Tibial artery (tissue), 4 donors: ENCODE results near the gene RNGTT.
A peak's percentile ranks its signal among the peaks of the same experiment; 100 is the strongest.

Experiments
- DNase-seq, 2 donors: peaks; one replicate each; pipeline ENCODE4 v3.0.0-alpha.2; 2019
- H3K27ac ChIP-seq, 2 donors: fragments of 200-600 bp; sonication (generic) in 1 of 2; 1 replicate in 1 of 2; 2 replicates in 1 of 2; pipeline ENCODE4 v1.5.1; 2018 to 2019; ENCODE audit warnings: mild to moderate bottlenecking in 1 of 2
- H3K27me3 ChIP-seq, 2 donors: fragments of 200-600 bp; sonication (generic) in 1 of 2; one replicate each; pipeline versions ENCODE4 v1.5.1 to v1.6.0; 2016 to 2019
- H3K36me3 ChIP-seq, 3 donors: fragments of 200-600 bp; sonication (generic) in 2 of 3; one replicate each; pipeline ENCODE4 v1.5.1; 2016 to 2019; ENCODE audit warnings: mild to moderate bottlenecking in 2 of 3
- H3K4me1 ChIP-seq, 4 donors: fragments of 200-600 bp; sonication (generic) in 2 of 4; 1 replicate in 3 of 4; 2 replicates in 1 of 4; pipeline ENCODE4 v1.5.1; 2016 to 2019
- H3K4me3 ChIP-seq, 2 donors: fragments of 200-600 bp; sonication (generic) in 1 of 2; 1 replicate in 1 of 2; 2 replicates in 1 of 2; pipeline ENCODE4 v1.5.1; 2018 to 2019; ENCODE audit warnings: mild to moderate bottlenecking in 2 of 2
- H3K9me3 ChIP-seq, 3 donors: fragments of 200-600 bp; sonication (generic) in 1 of 3; one replicate each; pipeline ENCODE4 v1.5.1; 2016 to 2019
- intact Hi-C: fragments of 100-400 bp; cut with DNase I; formaldehyde crosslinking; loops from one replicate; pipeline ENCODE4 v1.15.0; 2023; ENCODE audit warnings: low total_unique reads
- TF ChIP-seq, protein P1 (sequence below), 2 experiments: fragments of 200-600 bp in 1 of 2; fragments of 450-650 bp in 1 of 2; IDR thresholded peaks; one replicate each; pipeline ENCODE4 v1.5.1; 2017 to 2019; ENCODE audit warnings: antibody characterized with exemption in 2 of 2, mild to moderate bottlenecking in 1 of 2, moderate library complexity in 1 of 2

The RNGTT gene

DNA sequence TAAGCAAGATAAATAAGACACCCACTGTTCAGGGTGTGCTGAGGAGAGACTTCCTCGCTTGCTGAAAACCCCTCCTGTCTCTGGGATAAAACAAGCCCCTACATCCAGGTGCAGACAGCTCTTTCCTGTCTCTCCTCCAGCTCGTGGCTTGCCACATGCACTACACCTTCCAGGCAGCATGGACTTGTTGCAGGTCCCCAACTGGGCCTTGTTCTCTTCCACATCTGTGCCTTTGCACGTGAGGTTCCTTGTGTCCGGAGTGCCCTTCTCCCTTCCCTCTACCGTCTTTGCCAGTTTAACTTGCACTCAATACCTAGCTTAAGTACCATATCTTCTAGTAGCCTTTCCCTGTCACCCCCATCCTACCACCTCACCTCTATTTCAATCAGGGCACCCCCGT is 397.6 kb downstream of the RNGTT start:
- DNase-seq: no peak
- Histone ChIP-seq H3K27ac (no peak overlapping the region), H3K27me3 (no peaks in the 10 kb centered on the region), H3K36me3 (no peaks in the 10 kb centered on the region), H3K4me1 (peaks cover 0 to 17% (median 2%) of the 10 kb centered on the region in 4 donors), H3K4me3 (no peak overlapping the region), H3K9me3 (peaks cover 0 to 12% (median 0%) of the 10 kb centered on the region in 3 donors)
- TF ChIP-seq, protein P1, sequence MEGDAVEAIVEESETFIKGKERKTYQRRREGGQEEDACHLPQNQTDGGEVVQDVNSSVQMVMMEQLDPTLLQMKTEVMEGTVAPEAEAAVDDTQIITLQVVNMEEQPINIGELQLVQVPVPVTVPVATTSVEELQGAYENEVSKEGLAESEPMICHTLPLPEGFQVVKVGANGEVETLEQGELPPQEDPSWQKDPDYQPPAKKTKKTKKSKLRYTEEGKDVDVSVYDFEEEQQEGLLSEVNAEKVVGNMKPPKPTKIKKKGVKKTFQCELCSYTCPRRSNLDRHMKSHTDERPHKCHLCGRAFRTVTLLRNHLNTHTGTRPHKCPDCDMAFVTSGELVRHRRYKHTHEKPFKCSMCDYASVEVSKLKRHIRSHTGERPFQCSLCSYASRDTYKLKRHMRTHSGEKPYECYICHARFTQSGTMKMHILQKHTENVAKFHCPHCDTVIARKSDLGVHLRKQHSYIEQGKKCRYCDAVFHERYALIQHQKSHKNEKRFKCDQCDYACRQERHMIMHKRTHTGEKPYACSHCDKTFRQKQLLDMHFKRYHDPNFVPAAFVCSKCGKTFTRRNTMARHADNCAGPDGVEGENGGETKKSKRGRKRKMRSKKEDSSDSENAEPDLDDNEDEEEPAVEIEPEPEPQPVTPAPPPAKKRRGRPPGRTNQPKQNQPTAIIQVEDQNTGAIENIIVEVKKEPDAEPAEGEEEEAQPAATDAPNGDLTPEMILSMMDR (IDR thresholded peaks at IDR 0.05): no peak
- intact Hi-C loops: no loop called here

DNA sequence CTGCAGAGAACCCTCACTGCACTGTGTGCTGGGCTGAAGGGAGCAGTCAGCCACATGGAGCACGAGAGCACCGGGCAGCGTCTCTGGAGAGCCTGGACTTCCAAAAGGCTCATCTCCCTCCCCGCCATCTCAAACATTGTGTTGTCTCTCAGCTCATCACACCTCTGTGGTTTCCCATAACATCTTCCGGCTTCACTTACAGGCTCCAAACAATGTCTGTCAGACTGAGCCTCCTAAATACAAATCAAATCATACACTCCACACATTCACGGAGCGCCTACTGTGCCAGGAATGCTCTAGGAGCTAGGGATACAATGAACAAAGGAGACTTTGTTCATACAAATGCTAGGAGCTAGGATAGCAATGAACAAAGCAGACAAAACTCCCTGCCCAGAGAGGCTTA is 398.0 kb downstream of the RNGTT start:
- Histone ChIP-seq H3K27ac (no peak overlapping the region), H3K36me3 (no peaks in the 10 kb centered on the region), H3K4me1 (peaks cover 0 to 17% (median 2%) of the 10 kb centered on the region in 4 donors), H3K9me3 (peaks cover 0 to 8% (median 0%) of the 10 kb centered on the region in 3 donors), H3K4me3 (no peak overlapping the region), H3K27me3 (no peaks in the 10 kb centered on the region)
- TF ChIP-seq, protein P1 (IDR thresholded peaks at IDR 0.05): no peak
- intact Hi-C loops: no loop called here
- DNase-seq: no peak

DNA sequence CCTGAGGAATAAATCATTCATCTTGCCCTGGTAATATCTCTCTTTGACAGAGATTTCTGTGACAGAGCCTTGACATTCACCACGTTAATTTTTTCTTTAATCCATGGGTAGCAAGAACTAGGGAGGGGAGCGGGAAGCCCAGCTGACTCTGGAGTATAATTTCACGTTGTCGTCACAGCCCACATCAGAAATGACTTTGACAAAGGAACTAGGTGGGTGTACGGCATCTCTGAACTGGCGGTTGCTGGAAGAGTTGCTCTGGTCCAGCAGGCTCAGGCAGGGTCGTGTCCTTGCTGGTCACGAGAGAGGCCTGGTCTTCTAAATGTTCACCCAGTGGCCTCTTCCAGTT is 400.2 kb downstream of the RNGTT start:
- H3K27ac ChIP-seq: no peak overlapping the region
- no peaks in the 10 kb centered on the region for H3K9me3 ChIP-seq
- H3K4me1 ChIP-seq: peaks cover 0 to 17% (median 4%) of the 10 kb centered on the region in 4 donors
- TF ChIP-seq, protein P1 (IDR thresholded peaks at IDR 0.05): no peak
- H3K36me3 ChIP-seq: no peaks in the 10 kb centered on the region
- H3K27me3 ChIP-seq: no peaks in the 10 kb centered on the region
- H3K4me3 ChIP-seq: no peak overlapping the region
- no peak for DNase-seq
- intact Hi-C loops: no loop called here

DNA sequence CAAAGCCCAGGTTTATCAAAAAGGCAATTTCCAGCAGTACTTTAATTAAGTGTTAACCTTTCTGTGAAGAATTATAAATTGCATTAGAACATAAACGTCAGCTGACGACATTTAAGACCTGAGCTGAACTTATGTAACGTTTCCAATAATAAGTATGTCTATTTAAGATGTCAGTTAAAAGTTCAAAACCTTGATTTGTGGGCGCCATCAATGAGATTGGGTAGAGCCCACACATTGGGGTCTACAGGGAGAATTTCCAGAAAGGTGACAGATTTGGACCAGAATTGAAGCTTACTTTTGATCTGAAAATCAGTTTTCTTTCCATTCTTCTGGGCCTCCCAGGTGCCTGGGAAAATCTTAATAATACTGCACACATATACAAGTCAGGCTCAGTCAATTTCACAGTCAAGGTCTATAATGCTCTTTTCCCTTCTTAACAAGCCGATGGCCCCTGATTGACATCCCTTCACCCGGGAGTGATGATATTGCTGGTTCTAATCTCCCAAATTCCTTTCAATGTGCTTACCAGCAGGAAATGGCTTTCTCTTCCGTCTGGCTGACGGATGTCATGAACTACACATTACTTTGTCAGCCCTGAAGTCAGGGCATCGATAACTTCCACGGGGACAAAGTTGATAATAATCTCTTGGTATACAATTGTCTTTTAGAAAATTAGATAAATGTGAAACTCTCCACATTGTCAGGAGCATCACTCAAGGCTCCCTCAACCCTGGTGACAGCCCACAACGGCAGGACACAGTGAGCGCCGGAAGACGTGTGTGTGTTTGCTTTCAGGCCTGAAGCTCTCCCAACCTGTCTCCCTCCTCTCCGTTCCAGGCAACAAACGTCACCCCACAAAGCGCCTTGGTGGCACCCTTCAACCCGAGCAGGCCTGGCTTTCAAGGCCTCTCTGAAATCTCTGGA is 400.8 kb downstream of the RNGTT start:
- H3K36me3 ChIP-seq: no peaks in the 10 kb centered on the region
- H3K4me1 ChIP-seq: peaks cover 0 to 17% (median 7%) of the 10 kb centered on the region in 4 donors
- H3K4me3 ChIP-seq: no peak overlapping the region
- intact Hi-C loops: no loop called here
- H3K27ac ChIP-seq: peak overlapping the region; percentile 36 to 54
- no peaks in the 10 kb centered on the region for H3K27me3 ChIP-seq
- TF ChIP-seq, protein P1 (IDR thresholded peaks at IDR 0.05): no peak
- DNase-seq: no peak
- no peaks in the 10 kb centered on the region for H3K9me3 ChIP-seq

DNA sequence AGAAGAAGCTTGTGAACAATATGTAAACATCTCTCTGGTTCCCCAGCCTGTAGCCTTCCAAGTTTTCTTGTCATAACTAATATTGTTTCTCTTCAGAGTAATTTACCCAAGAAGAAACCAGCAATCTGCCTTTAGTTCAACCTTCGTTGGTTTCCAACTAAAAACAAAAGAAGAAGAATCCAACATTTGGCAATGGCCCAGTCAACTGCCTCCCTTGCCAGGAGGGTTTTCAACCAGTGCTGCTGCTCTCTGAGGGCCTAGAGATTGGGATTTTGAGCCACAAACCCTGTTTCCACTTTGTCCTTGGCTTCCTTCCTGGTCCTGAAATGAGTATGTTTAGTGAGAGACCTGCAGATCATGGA is 401.5 kb downstream of the RNGTT start:
- Histone ChIP-seq H3K36me3 (no peaks in the 10 kb centered on the region), H3K27me3 (no peaks in the 10 kb centered on the region), H3K27ac (peak overlapping the region; percentile 36 to 54), H3K4me3 (no peak overlapping the region), H3K9me3 (no peaks in the 10 kb centered on the region), H3K4me1 (peaks cover 0 to 21% (median 8%) of the 10 kb centered on the region in 4 donors)
- intact Hi-C loops: no loop called here
- TF ChIP-seq, protein P1 (IDR thresholded peaks at IDR 0.05): no peak
- no peak for DNase-seq
